ENCODE results near the gene RPTN. TPM values are rescaled to one million over a fixed set of nuclear protein-coding genes. Genes with fewer than 3 reads are reported as not detected.

Gene RPTN
- polyA plus RNA-seq, 1 experiment = not detected

GRCh38 chr1:152179566-152179965 lies 20.5 kb upstream of the RPTN start:
- Histone ChIP-seq H3K9me3 (ENCODE audit: control insufficient read depth, insufficient read depth, low read length) (no peaks in the 10 kb centered on the region), H3K27me3 (ENCODE audit: control insufficient read depth, insufficient read depth, low read length) (no peaks in the 10 kb centered on the region), H3K4me3 (ENCODE audit: low read depth, low read length) (no peak overlapping the region), H3K27ac (ENCODE audit: low read depth, low read length) (no peak overlapping the region)
- ChIA-PET CTCF (interaction anchor here (0.9 to 1.9 kb wide), 3 partner anchors 9 to 127 kb away, joined by 4 to 5 read pairs (median 4); no protein-coding TSS in a partner anchor), POLR2A (no interaction called here)
- no peak for TF ChIP-seq CTCF (IDR thresholded peaks at IDR 0.05; ENCODE audit: low read depth, low read length)
- DNase-seq (ENCODE audit: low read depth, low spot score) = no peak

- no peaks in the 10 kb centered on the region for H3K9me3 ChIP-seq (ENCODE audit: control insufficient read depth, insufficient read depth, low read length)
- H3K27ac ChIP-seq (ENCODE audit: low read depth, low read length) = no peak overlapping the region
- ChIA-PET POLR2A (no interaction called here), CTCF (interaction anchor here (0.9 kb wide), 1 partner anchor 117 kb away, joined by 3 read pairs; no protein-coding TSS in a partner anchor)
- H3K27me3 ChIP-seq (ENCODE audit: control insufficient read depth, insufficient read depth, low read length) = peaks cover 3% of the 10 kb centered on the region
- H3K4me3 ChIP-seq (ENCODE audit: low read depth, low read length) = no peak overlapping the region
- TF ChIP-seq CTCF (IDR thresholded peaks at IDR 0.05; ENCODE audit: low read depth, low read length) = no peak
- no peak for DNase-seq (ENCODE audit: low read depth, low spot score)
These were observed 11.4 kb upstream of the RPTN start for GRCh38 chr1:152170287-152170905.

- H3K9me3 ChIP-seq (ENCODE audit: control insufficient read depth, insufficient read depth, low read length) = no peaks in the 10 kb centered on the region
- H3K27me3 ChIP-seq (ENCODE audit: control insufficient read depth, insufficient read depth, low read length) = peaks cover 3% of the 10 kb centered on the region
- DNase-seq (ENCODE audit: low read depth, low spot score) = no peak
- TF ChIP-seq CTCF (IDR thresholded peaks at IDR 0.05; ENCODE audit: low read depth, low read length) = no peak
- no peak overlapping the region for H3K27ac ChIP-seq (ENCODE audit: low read depth, low read length)
- no peak overlapping the region for H3K4me3 ChIP-seq (ENCODE audit: low read depth, low read length)
- POLR2A ChIA-PET = no interaction called here
- CTCF ChIA-PET = interaction anchor here (0.9 kb wide), 1 partner anchor 116 kb away, joined by 3 read pairs; no protein-coding TSS in a partner anchor
These were observed 10.5 kb upstream of the RPTN start for GRCh38 chr1:152169366-152170025.

GRCh38 chr1:152168535-152168868 lies 9.5 kb upstream of the RPTN start:
- POLR2A ChIA-PET = no interaction called here
- no peak overlapping the region for H3K4me3 ChIP-seq (ENCODE audit: low read depth, low read length)
- TF ChIP-seq CTCF (IDR thresholded peaks at IDR 0.05; ENCODE audit: low read depth, low read length) = no peak
- H3K27me3 ChIP-seq (ENCODE audit: control insufficient read depth, insufficient read depth, low read length) = peaks cover 3% of the 10 kb centered on the region
- no peak for DNase-seq (ENCODE audit: low read depth, low spot score)
- CTCF ChIA-PET = no interaction called here
- H3K9me3 ChIP-seq (ENCODE audit: control insufficient read depth, insufficient read depth, low read length) = no peaks in the 10 kb centered on the region
- no peak overlapping the region for H3K27ac ChIP-seq (ENCODE audit: low read depth, low read length)

- Histone ChIP-seq H3K4me3 (ENCODE audit: low read depth, low read length) (no peak overlapping the region), H3K9me3 (ENCODE audit: control insufficient read depth, insufficient read depth, low read length) (no peaks in the 10 kb centered on the region), H3K27ac (ENCODE audit: low read depth, low read length) (no peak overlapping the region), H3K27me3 (ENCODE audit: control insufficient read depth, insufficient read depth, low read length) (peaks cover 3% of the 10 kb centered on the region)
- DNase-seq (ENCODE audit: low read depth, low spot score) = no peak
- TF ChIP-seq CTCF (IDR thresholded peaks at IDR 0.05; ENCODE audit: low read depth, low read length) = no peak
- ChIA-PET CTCF (no interaction called here), POLR2A (no interaction called here)
These were observed 9.0 kb upstream of the RPTN start for GRCh38 chr1:152167835-152168534.

All from AG04450 (cell line).